ENCODE measurements around the gene MIF. TPM values are rescaled to one million over a fixed set of nuclear protein-coding genes. Genes with fewer than 3 reads are reported as not detected.
"Not testable (repeated sequence)": the region's sequence is repeated elsewhere in the genome, so short reads cannot be mapped to it uniquely, and the experiment has no call there.

Gene MIF
- total and polyA plus RNA-seq, 4 experiments from 2014 or later = 208 to 1,346 (median 686) TPM

DNA sequence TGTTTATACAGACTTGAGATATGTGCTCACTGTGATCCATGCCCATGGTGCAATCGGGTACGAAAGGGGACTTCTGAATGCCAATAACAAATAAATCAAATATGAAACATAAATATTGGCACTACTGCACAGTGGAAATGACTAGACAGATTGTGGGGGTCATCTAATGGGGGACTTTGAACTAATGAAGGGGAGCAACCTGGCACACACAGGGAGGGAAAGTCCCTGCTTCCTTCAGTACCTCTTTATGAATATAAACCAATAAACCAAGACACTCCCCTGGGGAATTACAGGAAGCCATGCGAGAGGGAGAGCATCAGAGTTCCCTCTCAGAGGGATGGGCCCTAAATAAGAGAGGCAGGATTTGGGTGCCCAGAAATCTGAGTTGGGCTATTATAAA, 21.1 kb downstream of the MIF start:
- H3K9me3 Mint-ChIP-seq = no peaks in the 10 kb centered on the region
- Histone ChIP-seq H3K4me1 (ENCODE audit: insufficient read depth, low read length) (peaks cover 7% of the 10 kb centered on the region), H3K27ac (ENCODE audit: low read depth, low read length) (no peak overlapping the region), H3K27me3 (ENCODE audit: insufficient read depth, low read length) (no peaks in the 10 kb centered on the region), H3K4me3 (ENCODE audit: low read length in 2 of 2) (no peak overlapping the region), H3K36me3 (ENCODE audit: insufficient read depth, low read length) (no peaks in the 10 kb centered on the region), H3K9me3 (ENCODE audit: control insufficient read depth in 1 of 2, low read length in 2 of 2) (no peaks in the 10 kb centered on the region)
- peak overlapping the region in 3 of 7 donors; percentile 2 to 63 (median 37) for H3K27ac Mint-ChIP-seq
- CTCF ChIA-PET (ENCODE audit: partially characterized antibody) = no interaction called here
- H3K27me3 Mint-ChIP-seq = no peaks in the 10 kb centered on the region
- POLR2A ChIA-PET (ENCODE audit: partially characterized antibody) = interaction anchor here (3.3 kb wide), 1 partner anchor 21 kb away, joined by 70 read pairs; the partner anchor contains the start of gene MIF
- peaks cover 9 to 25% (median 14%) of the 10 kb centered on the region in 4 donors for H3K4me1 Mint-ChIP-seq
- intact Hi-C loops (cut with micrococcal nuclease) = loop anchor here (10.0 kb wide), 2 partner anchors 60 to 240 kb away; partner anchors contain the start of gene DDT
- H3K36me3 Mint-ChIP-seq = peaks cover 0 to 4% of the 10 kb centered on the region in 2 donors
- DNase-seq = no peak
- no peak overlapping the region for H3K4me3 Mint-ChIP-seq

DNA sequence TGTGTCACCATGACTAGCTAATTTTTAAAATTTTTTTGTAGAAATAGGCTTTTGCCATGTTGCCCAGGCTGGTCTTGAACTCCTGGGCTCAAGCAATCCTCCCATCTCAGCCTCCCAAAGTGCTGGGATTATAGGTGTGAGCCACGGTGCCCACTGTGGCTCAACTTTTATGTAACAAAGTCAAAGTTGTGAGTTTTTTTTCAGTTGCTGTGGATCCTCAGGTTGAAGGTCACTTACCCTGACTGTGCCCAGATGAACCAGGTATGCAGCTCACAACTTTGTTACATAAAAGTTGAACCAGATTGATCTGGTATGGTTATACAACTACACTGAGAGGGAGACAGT, 26.1 kb downstream of the MIF start:
- DNase-seq; H3K27me3 Mint-ChIP-seq; H3K4me1 ChIP-seq (ENCODE audit: insufficient read depth, low read length); H3K27ac Mint-ChIP-seq; H3K27me3 ChIP-seq (ENCODE audit: insufficient read depth, low read length); H3K9me3 ChIP-seq (ENCODE audit: control insufficient read depth in 1 of 2, low read length in 2 of 2); H3K27ac ChIP-seq (ENCODE audit: low read depth, low read length); H3K4me3 Mint-ChIP-seq; H3K4me1 Mint-ChIP-seq; intact Hi-C loops (cut with micrococcal nuclease); H3K36me3 ChIP-seq (ENCODE audit: insufficient read depth, low read length); H3K4me3 ChIP-seq (ENCODE audit: low read length in 2 of 2): not testable (repeated sequence)
- ChIA-PET CTCF (ENCODE audit: partially characterized antibody) (interaction anchor here (0.6 kb wide), 1 partner anchor 717 kb away, joined by 3 read pairs; no protein-coding TSS in a partner anchor), POLR2A (ENCODE audit: partially characterized antibody) (interaction anchor here (1.2 kb wide), 1 partner anchor 26 kb away, joined by 3 read pairs; the partner anchor contains the start of gene MIF)
- peaks cover 12 to 14% of the 10 kb centered on the region in 2 donors for H3K36me3 Mint-ChIP-seq
- peaks cover 0 to 17% (median 8%) of the 10 kb centered on the region in 8 donors for H3K9me3 Mint-ChIP-seq

DNA sequence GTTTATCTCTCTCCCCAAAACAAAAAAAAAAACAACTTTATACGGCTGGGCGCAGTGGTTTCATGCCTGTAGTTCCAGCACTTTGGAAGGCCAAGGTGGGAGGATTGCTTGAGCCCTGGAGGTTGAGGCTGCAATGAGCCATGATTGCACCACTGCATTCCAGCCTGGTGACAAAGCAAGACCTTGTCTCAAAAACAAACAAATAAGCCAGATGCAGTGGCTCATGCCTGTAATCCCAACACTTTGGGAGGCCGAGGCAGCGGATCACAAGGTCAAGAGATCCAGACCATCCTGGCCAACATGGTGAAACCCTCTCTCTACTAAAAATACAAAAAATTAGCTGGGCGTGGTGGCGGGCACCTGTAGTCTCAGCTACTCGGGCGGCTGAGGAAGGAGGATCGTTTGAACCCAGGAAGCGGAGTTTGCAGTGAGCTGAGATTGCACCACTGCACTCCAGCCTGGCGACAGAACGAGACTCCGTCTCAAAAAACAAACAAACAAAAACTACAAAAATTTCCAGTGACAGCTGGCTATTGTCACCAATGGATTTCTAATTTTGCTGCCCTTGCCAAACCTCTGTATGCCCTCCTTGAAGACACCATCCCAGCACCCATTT, 27.5 kb downstream of the MIF start:
- H3K4me3 Mint-ChIP-seq; H3K4me1 ChIP-seq (ENCODE audit: insufficient read depth, low read length); H3K27me3 Mint-ChIP-seq; H3K27ac ChIP-seq (ENCODE audit: low read depth, low read length); DNase-seq; H3K9me3 ChIP-seq (ENCODE audit: control insufficient read depth in 1 of 2, low read length in 2 of 2); H3K27me3 ChIP-seq (ENCODE audit: insufficient read depth, low read length); intact Hi-C loops (cut with micrococcal nuclease); POLR2A ChIA-PET (ENCODE audit: partially characterized antibody); H3K4me1 Mint-ChIP-seq; H3K4me3 ChIP-seq (ENCODE audit: low read length in 2 of 2): not testable (repeated sequence)
- CTCF ChIA-PET (ENCODE audit: partially characterized antibody) = interaction anchor here (1.0 kb wide), 1 partner anchor 11 kb away, joined by 3 read pairs; no protein-coding TSS in a partner anchor
- Mint-ChIP-seq H3K27ac (peak overlapping the region in 1 of 7 donors; percentile 30), H3K36me3 (peaks cover 18 to 22% of the 10 kb centered on the region in 2 donors), H3K9me3 (peaks cover 0 to 26% (median 12%) of the 10 kb centered on the region in 8 donors)
- peaks cover 12% of the 10 kb centered on the region for H3K36me3 ChIP-seq (ENCODE audit: insufficient read depth, low read length)

DNA sequence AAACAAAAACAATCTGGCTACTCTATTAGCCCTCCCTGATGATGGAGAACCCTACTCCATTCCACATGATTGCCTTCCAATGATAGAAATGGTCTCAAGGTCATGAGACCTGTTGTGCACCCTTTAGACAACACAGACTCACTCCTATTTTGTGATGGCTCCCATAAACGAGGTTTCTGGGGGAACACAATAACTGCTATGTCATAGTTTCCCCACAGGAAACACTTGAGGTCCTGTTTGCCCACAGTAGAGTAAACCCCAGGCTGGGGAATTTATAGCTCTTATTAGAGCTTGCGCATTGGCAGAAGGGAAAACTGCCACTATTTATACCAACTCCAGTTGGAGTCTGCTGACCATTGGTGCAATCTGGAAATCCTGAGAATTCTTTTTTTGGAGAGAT, 28.7 kb downstream of the MIF start:
- H3K9me3 Mint-ChIP-seq = peaks cover 0 to 31% (median 12%) of the 10 kb centered on the region in 8 donors
- ChIA-PET CTCF (ENCODE audit: partially characterized antibody) (no interaction called here), POLR2A (ENCODE audit: partially characterized antibody) (interaction anchor here (1.3 kb wide), 1 partner anchor 9 kb away, joined by 4 read pairs; no protein-coding TSS in a partner anchor)
- Histone ChIP-seq H3K4me1 (ENCODE audit: insufficient read depth, low read length) (no peaks in the 10 kb centered on the region), H3K9me3 (ENCODE audit: control insufficient read depth in 1 of 2, low read length in 2 of 2) (peaks cover 0 to 4% of the 10 kb centered on the region in 2 donors), H3K36me3 (ENCODE audit: insufficient read depth, low read length) (peaks cover 12% of the 10 kb centered on the region), H3K27me3 (ENCODE audit: insufficient read depth, low read length) (no peaks in the 10 kb centered on the region), H3K4me3 (ENCODE audit: low read length in 2 of 2) (no peak overlapping the region), H3K27ac (ENCODE audit: low read depth, low read length) (no peak overlapping the region)
- intact Hi-C loops (cut with micrococcal nuclease) = no loop called here
- H3K27me3 Mint-ChIP-seq = no peaks in the 10 kb centered on the region
- no peak for DNase-seq
- H3K27ac Mint-ChIP-seq = no peak overlapping the region
- peaks cover 25 to 27% of the 10 kb centered on the region in 2 donors for H3K36me3 Mint-ChIP-seq
- H3K4me1 Mint-ChIP-seq = peaks cover 0 to 6% (median 1%) of the 10 kb centered on the region in 4 donors
- H3K4me3 Mint-ChIP-seq = no peak overlapping the region

DNA sequence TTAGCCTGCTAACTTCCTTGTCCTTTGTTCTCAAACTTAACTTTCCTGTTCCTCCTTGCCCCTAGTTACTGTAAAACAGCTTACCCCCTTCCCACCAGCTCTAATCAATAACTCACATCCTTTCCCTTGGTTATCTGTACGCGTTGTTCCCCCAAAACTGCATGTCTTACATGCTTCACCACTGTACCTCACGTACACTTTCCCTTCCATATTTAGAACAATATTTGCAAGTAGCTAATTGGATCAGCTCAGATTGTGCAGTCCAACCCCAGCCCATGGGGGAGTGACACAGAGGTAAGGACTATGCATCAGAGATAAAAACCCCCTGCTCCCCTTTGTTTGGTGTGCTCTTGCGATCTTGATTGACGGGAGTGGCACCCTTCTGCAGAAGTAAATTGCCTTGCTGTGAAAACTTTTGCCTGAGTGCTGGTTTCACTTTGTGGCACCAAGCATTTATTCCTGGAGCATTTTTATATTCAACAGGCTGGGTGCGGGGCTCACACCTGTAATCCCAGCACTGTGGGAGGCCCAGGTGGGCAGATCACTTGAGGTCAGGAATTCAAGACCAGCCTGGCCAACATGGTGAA, 30.9 kb downstream of the MIF start:
- Histone ChIP-seq H3K36me3 (ENCODE audit: insufficient read depth, low read length) (peaks cover 12% of the 10 kb centered on the region), H3K4me3 (ENCODE audit: low read length in 2 of 2) (no peak overlapping the region), H3K9me3 (ENCODE audit: control insufficient read depth in 1 of 2, low read length in 2 of 2) (peaks cover 0 to 4% of the 10 kb centered on the region in 2 donors), H3K27me3 (ENCODE audit: insufficient read depth, low read length) (no peaks in the 10 kb centered on the region), H3K27ac (ENCODE audit: low read depth, low read length) (no peak overlapping the region), H3K4me1 (ENCODE audit: insufficient read depth, low read length) (no peaks in the 10 kb centered on the region)
- DNase-seq = no peak
- intact Hi-C loops (cut with micrococcal nuclease) = no loop called here
- Mint-ChIP-seq H3K27me3 (no peaks in the 10 kb centered on the region), H3K27ac (peak overlapping the region in 1 of 7 donors; percentile 18), H3K4me3 (no peak overlapping the region), H3K9me3 (peaks cover 0 to 31% (median 12%) of the 10 kb centered on the region in 8 donors), H3K36me3 (peaks cover 28 to 36% of the 10 kb centered on the region in 2 donors), H3K4me1 (peaks cover 0 to 11% (median 1%) of the 10 kb centered on the region in 4 donors)
- CTCF ChIA-PET (ENCODE audit: partially characterized antibody) = no interaction called here
- POLR2A ChIA-PET (ENCODE audit: partially characterized antibody) = interaction anchor here (1.0 kb wide), 1 partner anchor 11 kb away, joined by 4 read pairs; no protein-coding TSS in a partner anchor

DNA sequence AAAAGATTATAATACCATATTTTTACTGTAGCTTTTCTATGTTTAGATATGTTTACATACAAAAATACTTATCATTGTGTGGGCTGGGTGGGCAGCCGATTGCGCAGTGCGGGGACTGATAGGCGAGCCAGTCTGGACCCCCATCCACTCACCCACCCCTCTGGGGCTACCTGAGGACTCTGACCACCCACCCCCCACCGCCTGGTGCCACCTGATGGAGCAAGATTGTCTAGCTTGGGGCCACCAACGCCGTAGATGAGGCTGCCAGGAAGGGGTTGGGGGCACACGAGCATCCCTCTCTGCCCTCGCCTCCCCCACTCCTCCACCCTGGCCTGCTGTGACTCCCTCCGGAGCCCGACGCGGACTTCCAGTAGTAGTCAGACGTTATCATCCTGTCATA, 32.4 kb downstream of the MIF start:
- H3K36me3 ChIP-seq (ENCODE audit: insufficient read depth, low read length) = peaks cover 12% of the 10 kb centered on the region
- no peaks in the 10 kb centered on the region for H3K27me3 Mint-ChIP-seq
- DNase-seq = no peak
- H3K27ac Mint-ChIP-seq = no peak overlapping the region
- H3K9me3 Mint-ChIP-seq = peaks cover 0 to 31% (median 14%) of the 10 kb centered on the region in 8 donors
- H3K36me3 Mint-ChIP-seq = peaks cover 28 to 42% of the 10 kb centered on the region in 2 donors
- peaks cover 0 to 12% (median 1%) of the 10 kb centered on the region in 4 donors for H3K4me1 Mint-ChIP-seq
- H3K4me1 ChIP-seq (ENCODE audit: insufficient read depth, low read length) = no peaks in the 10 kb centered on the region
- ChIA-PET CTCF (ENCODE audit: partially characterized antibody) (no interaction called here), POLR2A (ENCODE audit: partially characterized antibody) (no interaction called here)
- intact Hi-C loops (cut with micrococcal nuclease) = no loop called here
- no peak overlapping the region for H3K27ac ChIP-seq (ENCODE audit: low read depth, low read length)
- H3K9me3 ChIP-seq (ENCODE audit: control insufficient read depth in 1 of 2, low read length in 2 of 2) = peaks cover 0 to 4% of the 10 kb centered on the region in 2 donors
- H3K27me3 ChIP-seq (ENCODE audit: insufficient read depth, low read length) = no peaks in the 10 kb centered on the region
- no peak overlapping the region for H3K4me3 ChIP-seq (ENCODE audit: low read length in 2 of 2)
- H3K4me3 Mint-ChIP-seq = no peak overlapping the region

DNA sequence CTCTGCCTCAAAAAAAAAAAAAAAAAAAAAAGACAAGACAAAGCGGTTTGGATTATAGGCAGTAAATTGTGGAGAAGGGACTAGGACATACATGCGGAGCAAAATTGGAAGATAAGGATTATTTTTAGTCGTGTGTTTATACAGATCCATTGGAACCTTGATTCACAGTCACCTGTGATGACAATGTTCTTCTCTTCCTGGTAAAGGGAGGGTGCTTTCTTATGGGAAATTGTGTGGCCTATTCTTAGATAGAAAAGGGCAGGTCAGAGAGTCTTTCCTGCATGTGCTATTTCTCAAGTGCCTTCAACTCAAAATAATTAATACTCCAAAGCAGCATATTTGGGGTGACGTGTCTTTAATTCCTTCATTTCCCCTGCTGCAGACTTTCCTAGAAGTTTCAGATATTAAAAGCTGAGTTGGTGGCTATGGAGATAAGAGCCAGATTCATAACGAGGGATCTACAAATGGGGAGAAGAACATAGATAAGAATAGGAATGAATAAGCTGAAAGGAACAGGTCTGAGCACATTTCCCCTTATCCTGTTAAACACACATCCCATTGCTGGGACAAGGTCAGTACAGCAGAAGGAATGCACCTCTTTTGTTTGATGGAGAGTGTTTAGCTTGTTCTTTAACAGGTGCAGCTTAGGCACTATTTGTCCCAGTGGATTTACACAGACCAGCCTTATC, 44.3 kb downstream of the MIF start:
- no peaks in the 10 kb centered on the region for H3K36me3 Mint-ChIP-seq
- Histone ChIP-seq H3K27me3 (ENCODE audit: insufficient read depth, low read length) (no peaks in the 10 kb centered on the region), H3K36me3 (ENCODE audit: insufficient read depth, low read length) (no peaks in the 10 kb centered on the region), H3K4me3 (ENCODE audit: low read length in 2 of 2) (no peak overlapping the region), H3K9me3 (ENCODE audit: control insufficient read depth in 1 of 2, low read length in 2 of 2) (no peaks in the 10 kb centered on the region), H3K27ac (ENCODE audit: low read depth, low read length) (no peak overlapping the region), H3K4me1 (ENCODE audit: insufficient read depth, low read length) (no peaks in the 10 kb centered on the region)
- CTCF ChIA-PET (ENCODE audit: partially characterized antibody) = no interaction called here
- POLR2A ChIA-PET (ENCODE audit: partially characterized antibody) = no interaction called here
- H3K27me3 Mint-ChIP-seq = no peaks in the 10 kb centered on the region
- H3K4me1 Mint-ChIP-seq = no peaks in the 10 kb centered on the region
- no peak overlapping the region for H3K4me3 Mint-ChIP-seq
- no peak for DNase-seq
- H3K9me3 Mint-ChIP-seq = no peaks in the 10 kb centered on the region
- intact Hi-C loops (cut with micrococcal nuclease) = no loop called here
- no peak overlapping the region for H3K27ac Mint-ChIP-seq

Data from CD4-positive, alpha-beta memory T cell (primary cell).